Stomach (tissue), 4 donors: ENCODE data around the gene ZCCHC7.

ENCODE experiments used
- CTCF ChIP-seq, 7 experiments: fragments of 450-650 bp in 4 of 7; fragments of 200-600 bp in 3 of 7; sonication (generic) in 3 of 7; IDR thresholded peaks; one replicate each; pipeline ENCODE4 v1.5.1; 2016 to 2019; ENCODE audit warnings: antibody characterized with exemption in 7 of 7, control low read depth in 2 of 7, mild to moderate bottlenecking in 1 of 7
- EP300 ChIP-seq: sonication (generic); formaldehyde crosslinking; IDR thresholded peaks from one replicate; pipeline ENCODE4 v1.6.1; 2017; ENCODE audit warnings: antibody characterized with exemption
- POLR2A ChIP-seq, 4 donors: fragments of 450-650 bp; IDR thresholded peaks; one replicate each; pipeline ENCODE4 v1.6.1; 2016; ENCODE audit warnings: antibody characterized with exemption in 4 of 4, control low read depth in 2 of 4, mild to moderate bottlenecking in 1 of 4, moderate library complexity in 1 of 4
- POLR2AphosphoS5 ChIP-seq, 3 donors: sonication (generic); formaldehyde crosslinking; IDR thresholded peaks; one replicate each; pipeline ENCODE4 v1.6.1; 2016; ENCODE audit warnings: antibody characterized with exemption in 3 of 3

- TF ChIP-seq CTCF (IDR thresholded peaks at IDR 0.05) (no peak), POLR2AphosphoS5 (IDR thresholded peaks at IDR 0.05) (no peak), EP300 (no peak), POLR2A (IDR thresholded peaks at IDR 0.05) (no peak)
Observed at GRCh38 chr9:37301042-37301853, 180.9 kb downstream of the ZCCHC7 start.
